HG02759 (cell line): Measurements from ENCODE around the gene MAP7D1.
A peak's percentile ranks its signal among the peaks of the same experiment; 100 is the strongest.

Source experiments
- ATAC-seq: cut with Tn5 transposase; IDR thresholded peaks from one replicate; pipeline ENCODE4 v1.9.1; 2021; ENCODE audit warnings: mild to moderate bottlenecking, moderate library complexity; ENCODE audit not compliant: unreplicated experiment

The MAP7D1 gene

GRCh38 chr1:36155408-36156328 lies at the start of gene MAP7D1:
MAP7D1 (plus strand) TSS chr1:36156160; CDS start chr1:36156418, 258 bp downstream.
- ATAC-seq = peak; percentile 69

- ATAC-seq = no peak
Measured at GRCh38 chr1:36106269-36106668, 49.7 kb upstream of the MAP7D1 start.

- no peak for ATAC-seq
Measured at GRCh38 chr1:36107394-36107793, 48.6 kb upstream of the MAP7D1 start.

- no peak for ATAC-seq
Measured at GRCh38 chr1:36108314-36108713, 47.6 kb upstream of the MAP7D1 start.

GRCh38 chr1:36109041-36109679 lies 46.8 kb upstream of the MAP7D1 start:
- ATAC-seq = no peak

- no peak for ATAC-seq
Measured at GRCh38 chr1:36111151-36111550, 44.8 kb upstream of the MAP7D1 start.

- no peak for ATAC-seq
Measured at GRCh38 chr1:36112823-36113222, 43.1 kb upstream of the MAP7D1 start.

GRCh38 chr1:36114371-36114770 lies 41.6 kb upstream of the MAP7D1 start:
- no peak for ATAC-seq

GRCh38 chr1:36115200-36115669 lies 40.7 kb upstream of the MAP7D1 start:
- ATAC-seq = no peak

- no peak for ATAC-seq
Measured at GRCh38 chr1:36115931-36116330, 40.0 kb upstream of the MAP7D1 start.

- ATAC-seq = no peak
Measured at GRCh38 chr1:36116901-36117300, 39.1 kb upstream of the MAP7D1 start.

- no peak for ATAC-seq
Measured at GRCh38 chr1:36118447-36119204, 37.3 kb upstream of the MAP7D1 start.

- no peak for ATAC-seq
Measured at GRCh38 chr1:36119456-36119855, 36.5 kb upstream of the MAP7D1 start.

- no peak for ATAC-seq
Measured at GRCh38 chr1:36122062-36123030, 33.6 kb upstream of the MAP7D1 start.

GRCh38 chr1:36123356-36123755 lies 32.6 kb upstream of the MAP7D1 start:
- no peak for ATAC-seq

GRCh38 chr1:36124404-36125128 lies 31.4 kb upstream of the MAP7D1 start:
- ATAC-seq = no peak

- no peak for ATAC-seq
Measured at GRCh38 chr1:36125129-36125991, 30.6 kb upstream of the MAP7D1 start, which contains the start of gene COL8A2. COL8A2 (minus strand) TSS chr1:36125222; CDS start chr1:36100242, 24,980 bp downstream.

- ATAC-seq = no peak
Measured at GRCh38 chr1:36126005-36126716, 29.8 kb upstream of the MAP7D1 start.
